ENCODE data around the gene STX8.

- no peak for TF ChIP-seq CTCF (IDR thresholded peaks at IDR 0.05)
- TF ChIP-seq POLR2A (IDR thresholded peaks at IDR 0.05) = no peak
Observed at GRCh38 chr17:9451934-9452333, 123.7 kb downstream of the STX8 start.
